Lower leg skin (tissue), 3 donors: ENCODE data around the gene COG2.

Experiments used
- POLR2A ChIP-seq, 2 donors: fragments of 450-650 bp; IDR thresholded peaks; one replicate each; pipeline ENCODE4 v1.6.1; 2016 to 2017; ENCODE audit warnings: antibody characterized with exemption in 2 of 2, mild to moderate bottlenecking in 1 of 2, moderate library complexity in 1 of 2
- TF ChIP-seq, protein P1 (sequence below), 3 donors: fragments of 450-650 bp; IDR thresholded peaks; one replicate each; pipeline ENCODE4 v1.5.1; 2016; ENCODE audit warnings: antibody characterized with exemption in 3 of 3, mild to moderate bottlenecking in 3 of 3, moderate library complexity in 2 of 3

DNA sequence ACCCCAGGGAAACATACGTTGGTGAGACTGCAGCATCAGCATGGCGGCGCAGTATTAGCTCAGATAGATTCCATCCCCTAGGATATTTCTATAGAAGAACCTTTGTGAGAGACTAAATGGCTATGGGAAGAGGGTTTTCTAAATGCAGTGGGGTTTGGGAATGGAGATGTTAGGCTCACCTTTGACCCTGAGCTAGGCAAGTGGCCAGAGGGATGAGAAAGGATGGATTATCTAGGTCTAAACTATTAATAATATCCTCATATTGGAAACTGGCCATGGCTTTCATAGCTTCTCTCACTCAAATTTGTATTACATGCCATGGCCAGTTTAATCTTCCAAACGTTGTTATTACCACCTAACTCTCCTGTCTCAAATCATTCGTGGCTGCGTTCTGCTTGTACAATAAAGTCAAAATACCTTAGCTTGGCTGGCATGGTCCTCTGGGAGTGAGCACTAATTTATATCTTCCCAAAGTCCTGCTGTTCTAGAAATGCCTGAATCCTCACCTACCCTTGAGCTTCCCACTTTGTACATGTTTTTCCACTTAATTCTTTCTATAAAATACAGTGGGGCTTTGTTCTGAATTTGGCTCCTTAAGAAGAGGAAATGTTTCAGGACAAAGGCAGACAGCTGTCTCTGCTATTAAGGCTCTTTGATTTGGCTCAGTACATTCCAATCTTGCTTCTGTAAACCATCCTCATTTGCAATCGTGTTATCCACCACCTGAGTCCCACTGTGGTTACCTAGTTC, 31.0 kb upstream of the COG2 start:
- TF ChIP-seq, protein P1, sequence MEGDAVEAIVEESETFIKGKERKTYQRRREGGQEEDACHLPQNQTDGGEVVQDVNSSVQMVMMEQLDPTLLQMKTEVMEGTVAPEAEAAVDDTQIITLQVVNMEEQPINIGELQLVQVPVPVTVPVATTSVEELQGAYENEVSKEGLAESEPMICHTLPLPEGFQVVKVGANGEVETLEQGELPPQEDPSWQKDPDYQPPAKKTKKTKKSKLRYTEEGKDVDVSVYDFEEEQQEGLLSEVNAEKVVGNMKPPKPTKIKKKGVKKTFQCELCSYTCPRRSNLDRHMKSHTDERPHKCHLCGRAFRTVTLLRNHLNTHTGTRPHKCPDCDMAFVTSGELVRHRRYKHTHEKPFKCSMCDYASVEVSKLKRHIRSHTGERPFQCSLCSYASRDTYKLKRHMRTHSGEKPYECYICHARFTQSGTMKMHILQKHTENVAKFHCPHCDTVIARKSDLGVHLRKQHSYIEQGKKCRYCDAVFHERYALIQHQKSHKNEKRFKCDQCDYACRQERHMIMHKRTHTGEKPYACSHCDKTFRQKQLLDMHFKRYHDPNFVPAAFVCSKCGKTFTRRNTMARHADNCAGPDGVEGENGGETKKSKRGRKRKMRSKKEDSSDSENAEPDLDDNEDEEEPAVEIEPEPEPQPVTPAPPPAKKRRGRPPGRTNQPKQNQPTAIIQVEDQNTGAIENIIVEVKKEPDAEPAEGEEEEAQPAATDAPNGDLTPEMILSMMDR (IDR thresholded peaks at IDR 0.05) = no peak
- no peak for TF ChIP-seq POLR2A (IDR thresholded peaks at IDR 0.05)
